ENCODE results near the gene USP20. TPM values are rescaled to one million over a fixed set of nuclear protein-coding genes. Genes with fewer than 3 reads are reported as not detected.

USP20 gene
- total RNA-seq, 1 experiment from 2014 or later = 22.1 TPM

- H3K36me3 ChIP-seq (ENCODE audit: low read depth) = peaks cover 19% of the 10 kb centered on the region
- H3K4me2 ChIP-seq = no peak overlapping the region
- TF ChIP-seq CTCF (conservative IDR thresholded peaks at IDR 0.05) (no peak), EZH2 (IDR thresholded peaks at IDR 0.05; ENCODE audit: low read depth) (no peak)
- ChIA-PET POLR2A (ENCODE audit: unreplicated experiment) (no interaction called here), CTCF (no interaction called here)
- H3K27me3 ChIP-seq (ENCODE audit: insufficient read depth, low read depth) = no peaks in the 10 kb centered on the region
- intact Hi-C loops (cut with micrococcal nuclease; ENCODE audit: unreplicated experiment) = no loop called here
- no peaks in the 10 kb centered on the region for H3K9me2 ChIP-seq (ENCODE audit: insufficient read depth)
- H3K9me3 ChIP-seq (ENCODE audit: insufficient read depth, low read depth) = no peaks in the 10 kb centered on the region
- no peak overlapping the region for H3K4me3 ChIP-seq
- peaks cover 21% of the 10 kb centered on the region; the same call in 1 of the 2 replicates for H3F3A ChIP-seq (ENCODE audit: insufficient read depth, low read depth)
- no peak overlapping the region for H3K27ac ChIP-seq
- no peaks in the 10 kb centered on the region for H4K20me1 ChIP-seq (ENCODE audit: insufficient read depth)
- no peak for DNase-seq
- H2AFZ ChIP-seq = no peak overlapping the region
- no TSS peak for BruUV-seq (replicated peaks)
- H3K4me1 ChIP-seq (replicated peaks; ENCODE audit: insufficient read depth) = no peaks in the 10 kb centered on the region; the same call in 1 of the 2 replicates
- 0 out of 2 replicates have a peak, but pooled peaks cover 4% of the 10 kb centered on the region for H3K79me2 ChIP-seq (ENCODE audit: low read depth)
Measured at GRCh38 chr9:129826344-129826743, 8.9 kb upstream of the USP20 start.

GRCh38 chr9:129826759-129827158 is 8.5 kb upstream of the USP20 start:
- Histone ChIP-seq H3K9me3 (ENCODE audit: insufficient read depth, low read depth) (no peaks in the 10 kb centered on the region), H4K20me1 (ENCODE audit: insufficient read depth) (no peaks in the 10 kb centered on the region), H3K27me3 (ENCODE audit: insufficient read depth, low read depth) (no peaks in the 10 kb centered on the region), H3K27ac (no peak overlapping the region), H3K4me3 (no peak overlapping the region), H3K79me2 (ENCODE audit: low read depth) (0 out of 2 replicates have a peak, but pooled peaks cover 4% of the 10 kb centered on the region), H3K4me1 (replicated peaks; ENCODE audit: insufficient read depth) (no peaks in the 10 kb centered on the region; the same call in 1 of the 2 replicates), H3F3A (ENCODE audit: insufficient read depth, low read depth) (peaks cover 21% of the 10 kb centered on the region; the same call in 1 of the 2 replicates), H3K4me2 (no peak overlapping the region), H2AFZ (no peak overlapping the region), H3K36me3 (ENCODE audit: low read depth) (peaks cover 19% of the 10 kb centered on the region), H3K9me2 (ENCODE audit: insufficient read depth) (no peaks in the 10 kb centered on the region)
- DNase-seq = no peak
- CTCF ChIA-PET = no interaction called here
- TF ChIP-seq EZH2 (IDR thresholded peaks at IDR 0.05; ENCODE audit: low read depth) (no peak), CTCF (conservative IDR thresholded peaks at IDR 0.05) (no peak)
- no TSS peak for BruUV-seq (replicated peaks)
- intact Hi-C loops (cut with micrococcal nuclease; ENCODE audit: unreplicated experiment) = no loop called here
- POLR2A ChIA-PET (ENCODE audit: unreplicated experiment) = no interaction called here

GRCh38 chr9:129828051-129828450 is 7.2 kb upstream of the USP20 start:
- ChIA-PET CTCF (no interaction called here), POLR2A (ENCODE audit: unreplicated experiment) (no interaction called here)
- no peak for TF ChIP-seq EZH2 (IDR thresholded peaks at IDR 0.05; ENCODE audit: low read depth)
- TF ChIP-seq CTCF (conservative IDR thresholded peaks at IDR 0.05) = no peak
- no peak overlapping the region for H3K27ac ChIP-seq
- intact Hi-C loops (cut with micrococcal nuclease; ENCODE audit: unreplicated experiment) = no loop called here
- H3K79me2 ChIP-seq (ENCODE audit: low read depth) = 0 out of 2 replicates have a peak, but pooled peaks cover 2% of the 10 kb centered on the region
- no peak overlapping the region for H2AFZ ChIP-seq
- peaks cover 17% of the 10 kb centered on the region for H3K36me3 ChIP-seq (ENCODE audit: low read depth)
- DNase-seq = no peak
- no peaks in the 10 kb centered on the region for H3K27me3 ChIP-seq (ENCODE audit: insufficient read depth, low read depth)
- no peak overlapping the region for H3K4me3 ChIP-seq
- H3K9me3 ChIP-seq (ENCODE audit: insufficient read depth, low read depth) = no peaks in the 10 kb centered on the region
- BruUV-seq (replicated peaks) = no TSS peak
- peaks cover 21% of the 10 kb centered on the region; the same call in 1 of the 2 replicates for H3F3A ChIP-seq (ENCODE audit: insufficient read depth, low read depth)
- H3K9me2 ChIP-seq (ENCODE audit: insufficient read depth) = no peaks in the 10 kb centered on the region
- H4K20me1 ChIP-seq (ENCODE audit: insufficient read depth) = no peaks in the 10 kb centered on the region
- H3K4me2 ChIP-seq = no peak overlapping the region
- H3K4me1 ChIP-seq (replicated peaks; ENCODE audit: insufficient read depth) = no peaks in the 10 kb centered on the region; the same call in 1 of the 2 replicates

Measured in PC-9 (cell line).